ENCODE data around the gene DSEL. TPM values are rescaled to one million over a fixed set of nuclear protein-coding genes. Genes with fewer than 3 reads are reported as not detected.

The DSEL gene
- total RNA-seq, result 17.6 TPM
- 10 to 100 TPM in 3 of 8 donors, 1 to 10 TPM in 5; 4.0 to 17.9 (median 8.1) TPM for polyA plus RNA-seq (ENCODE audit: insufficient read depth in 1 of 8, insufficient read length in 8 of 8, low replicate concordance in 1 of 8)
- long read RNA-seq, donor 1, full-length matches to known transcripts, result 5 of 5 reads
- long read RNA-seq, donor 1, partial matches to known transcripts, result 0 of 5 reads
- long read RNA-seq, donor 1, other reads (novel, unspliced or antisense), result 0 of 5 reads
- long read RNA-seq, donor 2, full-length matches to known transcripts, result 1 of 1 reads
- long read RNA-seq, donor 2, partial matches to known transcripts, result 0 of 1 reads
- long read RNA-seq, donor 2, other reads (novel, unspliced or antisense), result 0 of 1 reads
- long read RNA-seq, donor 3, full-length matches to known transcripts, result 2 of 2 reads
- long read RNA-seq, donor 3, partial matches to known transcripts, result 0 of 2 reads
- long read RNA-seq, donor 3, other reads (novel, unspliced or antisense), result 0 of 2 reads
- long read RNA-seq, donor 4, full-length matches to known transcripts, result 6 of 6 reads
- long read RNA-seq, donor 4, partial matches to known transcripts, result 0 of 6 reads
- long read RNA-seq, donor 4, other reads (novel, unspliced or antisense), result 0 of 6 reads
- long read RNA-seq, donor 5, full-length matches to known transcripts, result 24 of 24 reads
- long read RNA-seq, donor 5, partial matches to known transcripts, result 0 of 24 reads
- long read RNA-seq, donor 5, other reads (novel, unspliced or antisense), result 0 of 24 reads
- long read RNA-seq, donor 6, full-length matches to known transcripts, result 7 of 7 reads
- long read RNA-seq, donor 6, partial matches to known transcripts, result 0 of 7 reads
- long read RNA-seq, donor 6, other reads (novel, unspliced or antisense), result 0 of 7 reads
- long read RNA-seq, donor 7, full-length matches to known transcripts, result 4 of 4 reads
- long read RNA-seq, donor 7, partial matches to known transcripts, result 0 of 4 reads
- long read RNA-seq, donor 7, other reads (novel, unspliced or antisense), result 0 of 4 reads
- long read RNA-seq, donor 8, full-length matches to known transcripts, result 2 of 2 reads
- long read RNA-seq, donor 8, partial matches to known transcripts, result 0 of 2 reads
- long read RNA-seq, donor 8, other reads (novel, unspliced or antisense), result 0 of 2 reads
- long read RNA-seq, donor 9, full-length matches to known transcripts, result 8 of 8 reads
- long read RNA-seq, donor 9, partial matches to known transcripts, result 0 of 8 reads
- long read RNA-seq, donor 9, other reads (novel, unspliced or antisense), result 0 of 8 reads
- long read RNA-seq, donor 10, full-length matches to known transcripts, result 16 of 37 reads
- long read RNA-seq, donor 10, partial matches to known transcripts, result 21 of 37 reads
- long read RNA-seq, donor 10, other reads (novel, unspliced or antisense), result 0 of 37 reads
- long read RNA-seq, donor 11, full-length matches to known transcripts, result 2 of 2 reads
- long read RNA-seq, donor 11, partial matches to known transcripts, result 0 of 2 reads
- long read RNA-seq, donor 11, other reads (novel, unspliced or antisense), result 0 of 2 reads

DNA sequence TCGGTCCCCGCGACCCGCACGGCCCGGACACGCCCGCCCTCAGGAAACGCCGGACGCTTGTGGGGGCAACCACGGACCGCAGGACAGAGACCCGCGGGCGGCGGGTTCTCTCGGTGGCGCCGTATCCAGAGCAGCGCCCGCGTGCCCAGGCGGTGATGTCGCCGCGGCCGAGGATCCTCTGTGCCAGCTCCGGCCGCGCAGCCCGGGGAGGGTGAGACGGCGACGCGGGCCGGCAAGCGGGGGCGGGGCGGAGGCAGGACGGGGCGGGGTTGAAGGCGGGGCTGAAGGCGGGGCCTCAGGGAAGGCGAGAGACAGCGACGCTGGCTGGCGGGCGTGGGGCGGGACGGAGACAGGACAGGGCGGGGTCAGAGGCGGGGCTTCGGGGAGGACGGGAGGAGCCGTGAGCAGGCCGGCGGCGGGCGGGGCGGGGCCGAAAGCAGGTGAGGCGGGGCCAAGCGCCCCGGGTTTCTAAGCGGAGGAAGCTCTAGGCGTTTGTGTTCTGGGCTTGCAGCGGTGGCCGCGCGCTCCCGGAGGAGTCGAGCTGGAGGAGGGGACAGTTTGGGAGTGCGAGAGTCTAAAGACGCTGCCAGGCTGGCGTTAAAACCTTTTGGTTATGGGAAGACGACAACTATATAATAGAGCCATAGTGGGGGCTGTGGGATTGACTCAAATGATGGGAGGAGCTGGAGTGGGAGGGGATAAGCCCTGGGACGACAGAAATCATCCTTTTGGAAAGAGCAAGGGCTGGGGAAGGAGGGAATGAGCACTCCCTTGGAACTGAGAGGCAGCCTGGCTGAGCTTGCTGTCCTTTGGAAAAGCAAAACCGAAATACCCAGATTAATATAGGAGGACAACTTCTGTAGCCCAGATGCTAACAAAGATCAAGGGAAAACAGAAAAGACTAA is at the start of gene DSEL:
TSS of gene DSEL (minus strand) at position 182 of the 905 bp plus-strand sequence. CDS start 2,112 bp downstream, outside the sequence.
- Histone ChIP-seq H3K9me3 (replicated peaks; ENCODE audit: control insufficient read depth, low read depth, low read length) (no peaks in the 10 kb centered on the region), H3K4me3 (ENCODE audit: low read length) (peak within 1 kb of the TSS; percentile 90), H3K4me1 (ENCODE audit: control insufficient read depth, insufficient read depth, low read length) (peaks cover 7% of the 10 kb centered on the region), H3K36me3 (ENCODE audit: control insufficient read depth, insufficient read depth, low read length) (peaks cover 7% of the 10 kb centered on the region), H3K27ac (ENCODE audit: low read length) (peak within 1 kb of the TSS; percentile 96), H3K27me3 (ENCODE audit: control insufficient read depth, insufficient read depth, low read length) (no peaks in the 10 kb centered on the region)
- DNase-seq, result peak; percentile 98
- under 1% methylated on average over 78 of the region's 79 CpGs for WGBS (ENCODE audit: insufficient coverage)

DNA sequence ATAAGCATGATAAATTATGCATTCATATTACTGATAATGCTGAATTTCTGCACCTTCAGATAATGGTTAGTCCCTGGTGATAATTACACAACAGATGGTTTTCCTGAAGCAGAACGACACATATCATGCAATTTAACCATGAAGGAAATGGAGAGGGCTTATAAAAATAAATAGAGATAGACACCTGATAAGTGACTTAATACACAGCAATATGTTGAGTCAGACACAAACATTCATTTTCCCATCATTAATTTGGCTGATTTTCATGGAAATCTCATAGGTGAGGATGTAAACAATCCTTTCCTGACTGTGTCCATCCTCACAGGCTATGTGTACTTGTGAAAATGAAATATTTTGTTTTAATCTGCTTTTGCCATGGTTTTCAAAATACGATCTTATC is 36.9 kb upstream of the DSEL start:
- Histone ChIP-seq H3K27me3 (ENCODE audit: control insufficient read depth, insufficient read depth, low read length) (no peaks in the 10 kb centered on the region), H3K9me3 (replicated peaks; ENCODE audit: control insufficient read depth, low read depth, low read length) (no peaks in the 10 kb centered on the region), H3K36me3 (ENCODE audit: control insufficient read depth, insufficient read depth, low read length) (no peaks in the 10 kb centered on the region), H3K4me1 (ENCODE audit: control insufficient read depth, insufficient read depth, low read length) (no peaks in the 10 kb centered on the region), H3K4me3 (ENCODE audit: low read length) (no peak overlapping the region), H3K27ac (ENCODE audit: low read length) (no peak overlapping the region)
- no CpG with 5 or more reads among the region's 2 CpGs for WGBS (ENCODE audit: insufficient coverage)
- DNase-seq, result no peak

DNA sequence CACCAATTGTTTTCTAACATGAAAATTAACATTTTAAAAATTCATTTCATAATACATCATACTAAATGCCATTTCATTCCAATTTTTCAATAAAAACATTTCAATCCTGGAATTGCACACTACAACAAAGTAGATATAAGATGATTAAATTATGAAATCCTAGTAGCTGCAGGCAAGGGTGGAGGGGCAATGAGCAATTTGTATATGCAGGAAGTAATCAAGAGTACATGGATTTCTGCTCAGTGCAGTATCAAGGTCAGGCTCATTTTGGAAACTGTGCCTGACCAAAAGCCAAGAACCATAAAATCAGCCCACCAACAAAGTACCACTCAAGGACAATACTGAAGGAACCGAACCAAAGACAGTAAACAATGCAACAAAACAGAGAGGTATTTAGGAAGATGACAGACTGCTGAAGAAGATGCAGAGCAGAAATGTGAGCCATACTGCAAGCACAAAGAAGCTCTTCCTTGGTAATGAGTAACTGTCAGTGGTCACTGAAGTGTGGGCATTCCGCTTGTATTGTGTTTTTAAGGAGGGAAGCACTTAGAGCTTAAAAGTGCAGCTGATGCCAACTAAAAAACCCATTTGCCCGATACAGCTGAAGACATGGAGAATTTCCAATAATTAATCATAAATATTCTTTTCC is 34.5 kb upstream of the DSEL start:
- no peaks in the 10 kb centered on the region for H3K4me1 ChIP-seq (ENCODE audit: control insufficient read depth, insufficient read depth, low read length)
- no peak for DNase-seq
- H3K9me3 ChIP-seq (replicated peaks; ENCODE audit: control insufficient read depth, low read depth, low read length), result no peaks in the 10 kb centered on the region
- no peaks in the 10 kb centered on the region for H3K36me3 ChIP-seq (ENCODE audit: control insufficient read depth, insufficient read depth, low read length)
- H3K27me3 ChIP-seq (ENCODE audit: control insufficient read depth, insufficient read depth, low read length), result no peaks in the 10 kb centered on the region
- no peak overlapping the region for H3K27ac ChIP-seq (ENCODE audit: low read length)
- WGBS (ENCODE audit: insufficient coverage), result no CpG with 5 or more reads among the region's 3 CpGs
- no peak overlapping the region for H3K4me3 ChIP-seq (ENCODE audit: low read length)

DNA sequence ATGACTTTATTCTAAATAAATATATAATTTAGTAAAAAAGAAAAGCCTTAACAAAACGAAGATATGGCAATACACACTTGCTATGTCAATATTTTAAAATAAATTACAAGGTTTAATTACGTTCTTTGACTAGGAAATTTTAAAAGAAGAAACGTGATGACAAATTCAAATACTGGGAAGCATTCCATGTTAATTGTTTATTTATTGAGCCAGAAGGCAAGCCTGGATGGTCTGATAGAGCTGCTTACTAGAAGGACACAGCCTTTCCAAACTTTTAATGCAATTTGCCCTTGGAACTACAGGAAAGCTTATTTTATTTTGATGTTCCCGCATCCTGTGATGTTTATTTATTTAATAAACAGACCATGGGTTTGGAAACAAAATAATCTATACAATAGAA is 33.4 kb upstream of the DSEL start:
- Histone ChIP-seq H3K27me3 (ENCODE audit: control insufficient read depth, insufficient read depth, low read length) (no peaks in the 10 kb centered on the region), H3K9me3 (replicated peaks; ENCODE audit: control insufficient read depth, low read depth, low read length) (no peaks in the 10 kb centered on the region), H3K4me3 (ENCODE audit: low read length) (no peak overlapping the region), H3K27ac (ENCODE audit: low read length) (no peak overlapping the region), H3K4me1 (ENCODE audit: control insufficient read depth, insufficient read depth, low read length) (no peaks in the 10 kb centered on the region), H3K36me3 (ENCODE audit: control insufficient read depth, insufficient read depth, low read length) (no peaks in the 10 kb centered on the region)
- DNase-seq, result no peak
- no CpG with 5 or more reads among the region's 4 CpGs for WGBS (ENCODE audit: insufficient coverage)

DNA sequence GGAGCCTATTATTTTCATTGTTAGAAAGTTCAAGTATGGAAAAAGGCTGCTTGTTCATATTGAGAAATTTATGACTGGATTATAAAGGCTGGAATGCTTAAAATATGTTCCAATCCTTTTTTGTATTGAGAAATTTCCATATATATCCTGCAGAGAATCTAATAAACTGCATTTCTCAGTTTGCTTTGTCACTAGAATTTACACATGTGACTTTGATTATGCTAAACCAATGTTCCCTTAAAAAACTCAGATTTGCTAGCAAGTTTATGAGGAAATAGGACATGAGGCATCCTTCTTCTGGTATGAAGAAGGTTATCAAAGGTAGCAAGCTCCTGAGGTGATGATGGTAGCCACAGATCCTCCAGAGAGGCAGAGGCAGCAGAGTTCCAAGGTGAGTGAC is 29.2 kb upstream of the DSEL start:
- peak; percentile 28 for DNase-seq

DNA sequence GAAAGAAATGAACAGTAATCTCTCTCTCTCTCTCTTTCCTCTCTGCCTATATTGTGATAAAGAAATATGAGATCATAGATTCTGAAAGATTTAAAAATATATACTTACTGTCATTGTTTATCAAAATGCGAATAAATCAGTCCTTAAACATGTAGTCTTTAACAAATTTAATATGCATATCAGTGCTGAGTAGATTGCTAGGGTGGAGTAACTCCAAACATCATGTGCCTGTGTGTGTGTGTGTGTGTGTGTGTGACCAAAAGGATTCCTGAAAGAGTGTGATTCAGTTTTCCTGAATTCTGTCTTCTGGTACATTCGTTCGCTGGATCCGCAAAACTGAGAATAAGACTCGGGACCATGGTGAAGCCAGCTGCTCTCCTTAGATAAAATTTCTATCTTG is 24.0 kb upstream of the DSEL start:
- no peaks in the 10 kb centered on the region for H3K27me3 ChIP-seq (ENCODE audit: control insufficient read depth, insufficient read depth, low read length)
- no peaks in the 10 kb centered on the region for H3K9me3 ChIP-seq (replicated peaks; ENCODE audit: control insufficient read depth, low read depth, low read length)
- H3K4me1 ChIP-seq (ENCODE audit: control insufficient read depth, insufficient read depth, low read length), result no peaks in the 10 kb centered on the region
- no peaks in the 10 kb centered on the region for H3K36me3 ChIP-seq (ENCODE audit: control insufficient read depth, insufficient read depth, low read length)
- H3K27ac ChIP-seq (ENCODE audit: low read length), result no peak overlapping the region
- DNase-seq, result no peak
- WGBS (ENCODE audit: insufficient coverage), result no CpG with 5 or more reads among the region's 5 CpGs
- no peak overlapping the region for H3K4me3 ChIP-seq (ENCODE audit: low read length)

More for the DNA sequence above, 29.2 kb upstream of the DSEL start:
- Histone ChIP-seq H3K9me3 (replicated peaks; ENCODE audit: control insufficient read depth, low read depth, low read length) (no peaks in the 10 kb centered on the region), H3K4me1 (ENCODE audit: control insufficient read depth, insufficient read depth, low read length) (no peaks in the 10 kb centered on the region), H3K4me3 (ENCODE audit: low read length) (no peak overlapping the region), H3K27ac (ENCODE audit: low read length) (no peak overlapping the region), H3K27me3 (ENCODE audit: control insufficient read depth, insufficient read depth, low read length) (no peaks in the 10 kb centered on the region), H3K36me3 (ENCODE audit: control insufficient read depth, insufficient read depth, low read length) (no peaks in the 10 kb centered on the region)

DNA sequence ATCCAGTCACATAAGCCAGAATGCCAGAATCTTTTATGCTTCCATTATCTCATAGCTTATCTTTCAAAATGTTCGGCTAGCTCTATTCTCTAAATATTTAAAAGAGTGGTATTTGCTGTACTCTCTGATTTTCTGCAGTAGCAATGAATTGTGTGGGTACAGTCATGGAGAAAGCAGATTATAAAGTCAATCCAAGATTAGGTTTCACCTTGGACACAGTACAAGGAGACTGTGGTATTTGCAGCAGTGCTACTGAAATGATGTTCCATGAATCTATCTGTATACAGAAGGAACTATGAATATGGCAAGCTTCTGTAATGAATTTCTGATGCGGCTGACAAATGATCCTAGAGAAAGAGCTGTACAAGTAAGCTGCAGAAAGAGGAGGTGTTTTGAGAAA is 15.4 kb upstream of the DSEL start:
- no peak for DNase-seq
- Histone ChIP-seq H3K4me1 (ENCODE audit: control insufficient read depth, insufficient read depth, low read length) (peaks cover 2% of the 10 kb centered on the region), H3K27me3 (ENCODE audit: control insufficient read depth, insufficient read depth, low read length) (no peaks in the 10 kb centered on the region), H3K4me3 (ENCODE audit: low read length) (no peak overlapping the region), H3K9me3 (replicated peaks; ENCODE audit: control insufficient read depth, low read depth, low read length) (no peaks in the 10 kb centered on the region), H3K36me3 (ENCODE audit: control insufficient read depth, insufficient read depth, low read length) (no peaks in the 10 kb centered on the region), H3K27ac (ENCODE audit: low read length) (no peak overlapping the region)
- WGBS (ENCODE audit: insufficient coverage), result no CpG with 5 or more reads among the region's 2 CpGs

DNA sequence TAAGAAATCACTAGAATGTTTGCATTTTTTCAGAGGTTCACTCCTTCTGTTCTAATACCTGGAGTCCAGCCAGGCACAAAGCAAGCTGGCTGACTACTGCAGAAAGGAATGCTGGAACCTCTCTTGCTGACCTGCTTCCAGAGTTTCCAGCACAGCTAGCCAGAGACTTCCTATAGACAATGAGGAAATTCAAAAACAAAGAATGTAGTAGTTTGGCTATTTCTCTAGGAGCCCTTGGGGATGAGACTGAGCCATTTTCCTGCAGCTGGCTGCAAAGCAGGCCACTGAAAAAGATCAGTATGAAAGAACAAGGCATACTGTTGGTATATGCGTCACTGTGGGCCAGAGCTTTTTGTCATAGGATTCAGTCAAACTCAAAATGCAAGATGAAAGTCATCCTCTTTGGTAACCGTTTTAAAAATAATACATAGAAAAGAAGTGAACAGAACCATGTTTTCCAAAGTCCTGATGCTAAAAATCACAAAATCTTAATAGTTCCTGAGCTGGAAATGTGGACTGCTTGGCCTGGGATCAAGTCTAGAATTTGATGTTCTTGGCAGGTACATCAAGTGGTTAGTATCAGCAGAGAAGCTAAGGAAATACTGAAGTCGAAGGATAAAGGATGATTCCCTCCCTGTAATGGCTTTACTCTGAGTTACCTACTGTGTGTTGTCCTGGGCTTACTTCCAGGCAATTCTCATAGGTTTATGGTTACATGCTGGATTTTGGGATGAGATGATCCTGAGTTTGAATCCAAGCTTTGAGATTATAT is 9.0 kb upstream of the DSEL start:
- Histone ChIP-seq H3K4me1 (ENCODE audit: control insufficient read depth, insufficient read depth, low read length) (peaks cover 2% of the 10 kb centered on the region), H3K36me3 (ENCODE audit: control insufficient read depth, insufficient read depth, low read length) (no peaks in the 10 kb centered on the region), H3K27ac (ENCODE audit: low read length) (peak overlapping the region; percentile 75), H3K27me3 (ENCODE audit: control insufficient read depth, insufficient read depth, low read length) (no peaks in the 10 kb centered on the region), H3K4me3 (ENCODE audit: low read length) (no peak overlapping the region), H3K9me3 (replicated peaks; ENCODE audit: control insufficient read depth, low read depth, low read length) (no peaks in the 10 kb centered on the region)
- DNase-seq, result peak; percentile 99
- no CpG with 5 or more reads among the region's 3 CpGs for WGBS (ENCODE audit: insufficient coverage)
